GM18861 (cell line): ENCODE results near the gene PTPRG.

Experiments
- ATAC-seq: cut with Tn5 transposase; IDR thresholded peaks from one replicate; pipeline ENCODE4 v1.9.1; 2021; ENCODE audit not compliant: unreplicated experiment

Gene PTPRG

GRCh38 chr3:62293051-62293780 is 731.8 kb downstream of the PTPRG start:
- no peak for ATAC-seq

GRCh38 chr3:62295571-62295970 is 734.2 kb downstream of the PTPRG start:
- no peak for ATAC-seq

- no peak for ATAC-seq
Observed at GRCh38 chr3:62300617-62301016, 739.2 kb downstream of the PTPRG start.

- no peak for ATAC-seq
Observed at GRCh38 chr3:62312201-62312600, 750.8 kb downstream of the PTPRG start.

- ATAC-seq: no peak
Observed at GRCh38 chr3:62316525-62316924, 755.2 kb downstream of the PTPRG start.

GRCh38 chr3:62318365-62318751 is 757.0 kb downstream of the PTPRG start:
- no peak for ATAC-seq

GRCh38 chr3:62318752-62319569 is 757.6 kb downstream of the PTPRG start:
- ATAC-seq: peak; percentile 65

- no peak for ATAC-seq
Observed at GRCh38 chr3:62319570-62320243, 758.3 kb downstream of the PTPRG start.

- no peak for ATAC-seq
Observed at GRCh38 chr3:62323241-62323640, 761.9 kb downstream of the PTPRG start.

- no peak for ATAC-seq
Observed at GRCh38 chr3:62325896-62326295, 764.5 kb downstream of the PTPRG start.

GRCh38 chr3:62329971-62330370 is 768.6 kb downstream of the PTPRG start:
- no peak for ATAC-seq

- ATAC-seq: no peak
Observed at GRCh38 chr3:62332017-62332416, 770.6 kb downstream of the PTPRG start.

- no peak for ATAC-seq
Observed at GRCh38 chr3:62332835-62333244, 771.5 kb downstream of the PTPRG start.

- no peak for ATAC-seq
Observed at GRCh38 chr3:62335196-62335595, 773.8 kb downstream of the PTPRG start.

GRCh38 chr3:62343755-62344154 is 782.4 kb downstream of the PTPRG start:
- ATAC-seq: no peak
